Bone marrow (tissue), 2 donors: ENCODE results near the gene ITGB6.
"Not testable (repeated sequence)": the region's sequence is repeated elsewhere in the genome, so short reads cannot be mapped to it uniquely, and the experiment has no call there.

Experiments used
- DNase-seq, 2 donors: peaks; one replicate each; lab custom pipeline; 2025; lab: John Stamatoyannopoulos, UW

Gene ITGB6

GRCh38 chr2:160139991-160140390 lies 60.1 kb downstream of the ITGB6 start:
- no peak for DNase-seq

DNA sequence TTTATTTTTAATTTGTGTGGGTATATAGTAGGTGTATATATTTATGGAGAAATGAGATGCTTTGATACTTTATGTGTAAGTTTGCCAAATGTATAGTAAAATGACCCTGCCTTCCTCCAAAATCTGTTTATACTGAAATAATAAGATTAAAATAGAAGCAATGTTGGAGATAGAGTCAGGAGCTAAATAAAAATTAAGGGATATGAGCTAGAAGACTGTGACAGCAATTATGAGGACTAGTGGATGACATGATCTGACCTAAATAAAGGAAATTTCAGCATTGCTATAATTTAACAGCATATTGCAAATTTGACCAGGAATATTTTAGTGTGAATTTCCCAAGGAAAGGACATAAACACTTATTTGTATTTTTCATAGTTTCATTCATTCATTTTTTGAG lies 60.7 kb downstream of the ITGB6 start:
- no peak for DNase-seq

DNA sequence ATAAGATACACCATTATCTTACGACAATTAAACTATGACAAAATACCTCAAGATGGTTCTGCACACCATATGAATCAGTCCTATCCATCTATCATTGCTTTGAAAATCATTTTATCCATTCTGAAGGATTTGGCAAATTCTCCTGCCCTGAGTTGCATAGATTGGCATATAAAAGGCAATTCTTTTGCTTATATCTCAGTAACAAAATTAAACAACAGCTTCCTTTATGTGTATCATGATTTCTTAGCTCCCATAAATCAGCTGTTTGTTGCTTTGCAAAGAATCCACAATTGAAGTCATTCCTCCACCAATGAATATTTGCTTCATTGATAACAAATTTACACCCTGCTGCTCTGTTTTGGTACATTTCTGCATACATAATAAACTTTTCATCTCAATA lies 61.7 kb downstream of the ITGB6 start:
- DNase-seq = no peak

DNA sequence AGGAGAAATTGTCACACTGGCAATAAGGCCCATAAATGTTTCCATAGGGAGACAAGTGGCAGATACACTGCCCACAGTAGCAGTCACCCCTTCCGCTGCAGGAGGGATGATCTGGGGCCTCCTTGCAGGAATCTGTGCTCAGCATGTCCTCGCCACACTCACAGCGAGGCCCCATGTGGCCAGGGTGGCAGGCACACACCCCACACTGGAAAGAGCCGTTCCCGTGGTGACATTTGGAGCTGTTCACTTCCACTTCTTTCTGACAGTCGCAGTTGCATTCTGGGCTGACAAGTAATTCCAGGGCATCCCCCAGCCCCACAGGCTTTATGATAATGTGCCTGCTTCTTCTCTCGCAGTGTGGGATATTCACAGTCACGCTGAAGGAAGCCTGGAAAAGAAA lies 62.6 kb downstream of the ITGB6 start:
- DNase-seq = no peak

DNA sequence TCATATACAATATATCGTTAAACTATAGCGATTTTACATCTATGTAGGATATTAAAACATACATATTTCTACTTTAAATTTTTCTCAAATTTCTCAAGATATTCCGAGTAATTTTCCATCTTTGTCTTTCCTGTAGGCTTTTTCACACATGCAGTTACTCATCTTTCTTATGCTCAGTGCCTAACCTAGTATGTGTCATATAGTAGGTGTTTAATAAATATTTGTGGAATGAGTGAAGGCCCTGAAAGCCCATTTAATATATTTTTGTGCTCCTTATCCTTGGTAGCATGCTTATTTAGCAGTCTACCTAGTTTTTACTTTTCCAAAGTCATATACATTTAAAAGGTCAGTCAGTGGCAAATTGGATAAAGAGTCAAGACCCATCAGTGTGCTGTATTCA lies 67.3 kb downstream of the ITGB6 start:
- DNase-seq = no peak

DNA sequence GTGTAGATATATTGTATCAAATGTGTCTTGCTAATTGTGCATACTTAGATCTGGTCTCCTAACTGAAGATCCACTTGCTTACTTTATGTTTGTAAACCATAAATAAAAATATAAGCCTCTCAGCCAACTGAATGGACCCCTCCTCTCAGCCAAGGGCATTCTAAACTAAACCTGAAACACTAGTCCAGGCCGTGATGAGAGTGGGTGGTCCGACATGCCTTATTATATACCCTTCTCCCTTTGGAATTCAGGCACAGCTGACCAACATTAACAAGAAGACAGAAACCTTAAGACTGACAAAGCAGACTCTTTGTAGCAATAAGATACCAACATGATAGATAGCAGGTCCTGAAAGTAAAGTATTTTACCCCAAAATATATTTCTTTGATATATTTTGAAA lies 73.3 kb downstream of the ITGB6 start:
- no peak for DNase-seq

DNA sequence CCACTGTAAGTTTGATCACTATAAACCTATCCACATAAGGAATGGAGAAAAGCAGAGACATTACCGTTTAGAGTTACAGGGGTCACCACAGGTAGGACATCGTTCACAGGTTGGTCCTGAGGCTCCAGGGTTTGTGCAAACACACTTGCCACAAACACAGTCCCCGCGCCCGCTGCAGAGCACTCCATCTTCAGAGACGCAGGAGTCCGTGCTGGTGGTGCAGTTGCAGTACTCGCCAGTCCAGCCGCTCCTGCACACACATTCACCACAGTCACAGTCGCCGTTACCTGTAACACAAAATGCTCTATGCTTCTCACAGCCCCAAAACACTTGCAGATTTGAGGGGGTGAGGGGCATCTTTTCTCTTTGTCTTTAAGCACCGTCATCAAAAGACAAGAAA lies 73.8 kb downstream of the ITGB6 start:
- DNase-seq = no peak

- no peak for DNase-seq
Observed at GRCh38 chr2:160125828-160126227, 74.2 kb downstream of the ITGB6 start.

DNA sequence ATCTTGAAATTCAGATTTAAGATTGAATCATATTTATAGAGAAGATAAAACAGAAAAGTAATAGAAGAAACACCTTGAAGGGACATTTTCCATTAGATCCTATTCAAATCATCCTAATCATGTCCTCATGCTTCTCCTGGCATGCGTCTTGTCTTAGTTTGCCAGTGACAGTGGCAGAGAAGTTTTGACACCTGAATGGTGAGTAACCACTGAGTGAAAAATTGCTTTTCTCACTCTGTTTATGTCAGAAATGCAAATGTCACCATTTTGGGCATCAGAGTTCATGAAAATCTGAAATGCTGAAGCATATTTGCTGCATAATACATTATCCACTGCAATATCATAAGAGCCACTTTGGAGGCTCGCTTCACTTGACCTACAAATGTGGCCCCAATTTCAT lies 74.7 kb downstream of the ITGB6 start:
- no peak for DNase-seq

DNA sequence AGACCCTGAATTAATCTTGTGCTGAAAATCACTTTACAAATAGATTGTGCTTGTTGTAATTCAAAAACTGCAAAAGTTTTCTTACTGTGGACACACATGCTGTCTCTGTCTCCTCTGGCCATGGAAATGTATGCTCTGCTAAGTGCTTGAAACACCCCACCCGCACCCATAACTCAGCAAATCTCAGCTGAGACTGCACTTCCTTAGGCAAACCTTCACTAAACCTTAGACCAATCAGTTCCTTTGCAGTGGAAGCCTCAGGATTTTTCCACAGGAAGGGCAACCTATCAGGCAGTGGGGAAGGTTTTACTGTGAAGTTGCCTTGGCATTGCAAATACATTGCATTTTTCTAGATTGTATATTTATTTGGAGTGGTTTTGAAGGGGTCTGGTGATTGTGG lies 75.5 kb downstream of the ITGB6 start:
- DNase-seq = no peak

DNA sequence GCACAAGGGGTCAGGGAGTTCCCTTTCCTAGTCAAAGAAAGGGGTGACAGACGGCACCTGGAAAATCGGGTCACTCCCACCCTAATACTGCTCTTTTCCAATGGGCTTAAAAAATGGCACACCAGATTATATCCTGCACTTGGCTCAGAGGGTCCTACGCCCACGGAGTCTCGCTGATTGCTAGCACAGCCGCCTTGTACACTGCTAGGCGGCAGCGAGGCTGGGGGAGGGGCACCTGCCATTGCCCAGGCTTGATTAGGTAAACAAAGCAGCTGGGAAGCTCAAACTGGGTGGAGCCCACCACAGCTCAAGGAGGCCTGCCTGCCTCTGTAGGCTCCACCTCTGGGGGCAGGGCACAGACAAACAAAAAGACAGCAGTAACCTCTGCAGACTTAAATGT lies 85.4 kb downstream of the ITGB6 start:
- DNase-seq = not testable (repeated sequence)

DNA sequence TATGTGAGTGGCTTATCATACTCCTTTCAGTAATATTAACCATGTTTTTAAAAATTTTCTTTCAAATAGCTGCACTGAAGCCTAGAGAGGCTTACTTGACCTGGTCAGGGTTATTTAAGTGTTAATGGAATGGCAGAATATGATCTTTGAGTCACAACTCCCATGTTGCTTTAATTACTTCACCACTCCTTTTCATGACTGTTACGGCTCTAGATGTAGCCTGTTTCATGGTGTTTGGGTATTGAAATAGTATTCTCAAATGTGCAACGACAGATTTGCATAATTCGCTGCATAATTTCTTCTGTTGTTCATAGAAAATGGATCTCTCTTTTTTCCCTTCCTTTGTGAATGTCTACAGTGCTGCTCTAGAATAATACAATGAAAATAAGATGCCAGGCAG lies 86.1 kb downstream of the ITGB6 start:
- no peak for DNase-seq

GRCh38 chr2:160111951-160112798 lies 87.9 kb downstream of the ITGB6 start:
- DNase-seq = no peak

- DNase-seq = no peak
Observed at GRCh38 chr2:160110674-160111239, 89.3 kb downstream of the ITGB6 start.

DNA sequence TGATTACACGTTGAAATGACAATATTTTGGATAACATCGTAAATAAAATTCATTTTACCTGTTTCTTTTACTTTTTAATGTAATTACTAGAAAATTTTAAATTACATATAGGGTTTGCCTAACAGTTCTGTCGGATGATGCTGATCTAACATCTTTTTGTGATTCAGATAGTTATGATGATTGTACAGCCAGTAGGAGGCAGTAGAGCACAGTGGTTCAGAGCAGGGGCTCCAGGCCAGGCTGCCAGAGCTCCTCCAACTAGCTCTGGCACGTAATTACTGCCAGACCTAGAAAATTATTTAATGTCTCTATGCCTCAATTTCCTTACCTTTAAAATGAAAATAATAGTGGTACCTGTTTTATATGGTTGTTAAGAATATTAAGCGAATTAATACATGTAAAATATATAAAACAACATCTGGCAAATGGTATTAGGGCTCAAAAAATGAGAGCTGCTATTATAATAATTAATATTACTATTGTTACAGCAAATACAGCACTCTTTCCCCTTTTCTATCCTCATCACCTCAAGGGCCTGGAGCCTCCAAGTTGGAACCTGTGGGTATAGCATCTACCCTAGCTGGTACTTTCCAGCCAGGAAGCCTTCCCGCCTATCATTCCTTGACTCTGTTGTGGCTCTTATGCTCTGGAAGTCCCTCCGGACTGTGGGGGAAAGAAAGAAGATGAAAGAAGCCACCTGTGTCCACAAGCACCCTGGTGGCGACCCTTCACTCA lies 90.0 kb downstream of the ITGB6 start:
- peak in 1 of 2 donors; percentile 47 for DNase-seq

GRCh38 chr2:160109243-160109642 lies 90.8 kb downstream of the ITGB6 start:
- DNase-seq = no peak

- no peak for DNase-seq
Observed at GRCh38 chr2:160108646-160109045, 91.4 kb downstream of the ITGB6 start.

- DNase-seq = no peak
Observed at GRCh38 chr2:160105366-160105765, 94.7 kb downstream of the ITGB6 start.

DNA sequence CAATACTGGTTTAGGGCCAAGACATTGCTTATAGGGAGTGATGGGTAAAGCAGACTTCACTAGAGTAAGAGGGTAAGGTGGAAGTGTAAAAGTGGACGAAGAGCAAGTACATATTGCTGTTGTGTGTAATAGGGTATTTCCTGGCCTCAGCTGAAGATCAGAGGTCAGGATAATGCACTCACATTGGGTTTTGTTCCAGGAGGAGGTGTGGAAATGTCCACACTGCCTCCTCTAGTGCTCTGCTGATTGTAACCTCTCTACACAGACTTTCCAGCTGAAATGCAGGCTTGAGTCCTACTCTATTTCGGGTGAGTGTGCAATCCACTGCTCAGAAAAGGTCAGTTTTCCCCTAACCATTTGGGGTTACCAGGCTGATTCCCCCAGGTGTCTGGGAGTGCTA lies 96.0 kb downstream of the ITGB6 start:
- DNase-seq = no peak

DNA sequence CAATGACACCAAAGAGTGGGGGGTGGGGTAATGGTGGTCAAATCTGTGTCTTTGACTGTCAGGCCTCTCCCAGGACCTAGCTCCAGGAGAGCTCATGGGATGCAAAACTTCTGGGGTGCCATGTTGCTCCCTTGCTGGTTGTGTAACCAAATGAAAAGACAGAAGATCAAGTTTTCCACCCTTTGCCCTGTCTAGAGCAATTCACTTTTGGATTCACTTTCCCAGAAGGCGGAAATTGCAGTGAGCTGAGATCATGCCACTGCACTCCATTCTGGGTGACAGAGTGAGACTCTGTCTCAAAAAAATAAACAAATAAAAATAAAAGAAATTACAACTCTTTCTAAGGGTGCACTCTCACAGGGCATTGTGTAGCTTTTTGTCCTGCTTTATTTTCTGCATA lies 102.7 kb downstream of the ITGB6 start:
- DNase-seq = no peak

DNA sequence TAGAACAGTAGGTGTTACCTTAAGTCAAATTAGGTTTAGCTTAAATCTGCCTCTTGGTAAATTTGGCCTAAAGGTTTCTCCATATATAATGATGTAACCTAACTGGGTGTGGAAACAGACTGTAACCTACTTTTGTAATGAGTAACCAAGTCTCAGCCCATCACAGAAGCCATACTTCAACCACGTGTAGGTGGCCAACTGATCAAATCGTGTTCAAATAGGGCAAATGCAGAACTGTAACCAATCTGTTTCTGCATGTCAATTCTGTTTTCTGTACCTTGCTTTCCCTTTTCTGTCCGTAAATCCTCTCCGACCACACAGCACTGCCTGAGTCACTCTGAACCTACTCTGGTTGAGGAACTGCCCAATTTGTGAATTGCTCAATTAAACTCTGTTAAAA lies 103.7 kb downstream of the ITGB6 start:
- DNase-seq = no peak

DNA sequence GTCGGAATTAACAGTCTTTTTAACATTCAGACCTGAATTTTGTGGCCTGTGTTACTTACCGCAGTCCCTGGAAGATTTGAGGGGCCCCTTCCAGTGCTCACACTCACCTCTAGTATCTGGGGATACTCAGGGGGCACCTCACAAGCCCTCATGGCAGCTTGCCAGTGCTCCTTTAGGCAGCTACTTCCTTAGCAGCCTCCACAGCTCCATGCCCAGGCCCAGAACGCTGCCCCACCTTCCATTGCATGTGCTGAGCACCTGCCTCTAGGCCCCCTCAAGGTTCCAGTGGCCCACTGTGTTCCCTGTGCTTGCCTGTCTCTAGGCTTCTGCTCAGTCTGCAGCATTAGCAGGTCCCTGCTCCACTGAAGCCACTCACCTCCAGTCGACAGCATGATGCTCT lies 107.6 kb downstream of the ITGB6 start:
- no peak for DNase-seq

GRCh38 chr2:160091381-160091780 lies 108.7 kb downstream of the ITGB6 start:
- no peak for DNase-seq
